Vagina (tissue), 2 donors: ENCODE data around the gene SPIN1.

Source experiments
- CTCF ChIP-seq, 3 experiments: fragments of 450-650 bp in 2 of 3; fragments of 200-600 bp in 1 of 3; sonication (generic) in 1 of 3; IDR thresholded peaks; one replicate each; pipeline ENCODE4 v1.5.1; 2017 to 2019; ENCODE audit warnings: antibody characterized with exemption in 3 of 3, mild to moderate bottlenecking in 2 of 3, moderate library complexity in 2 of 3
- POLR2A ChIP-seq, 2 donors: fragments of 450-650 bp; IDR thresholded peaks; one replicate each; pipeline ENCODE4 v1.6.1; 2017; ENCODE audit warnings: antibody characterized with exemption in 2 of 2, mild to moderate bottlenecking in 2 of 2, moderate library complexity in 2 of 2
- POLR2AphosphoS5 ChIP-seq, 2 donors: sonication (generic); formaldehyde crosslinking; IDR thresholded peaks; one replicate each; pipeline ENCODE4 v1.9.0; 2017; ENCODE audit warnings: antibody characterized with exemption in 2 of 2, mild to moderate bottlenecking in 2 of 2, low read depth in 1 of 2; ENCODE audit not compliant: insufficient read depth in 1 of 2

GRCh38 chr9:88379352-88379751 lies 8.9 kb upstream of the SPIN1 start:
- TF ChIP-seq CTCF (IDR thresholded peaks at IDR 0.05) (no peak), POLR2AphosphoS5 (IDR thresholded peaks at IDR 0.05; ENCODE audit: insufficient read depth in 1 of 2, low read depth in 1 of 2) (no peak), POLR2A (IDR thresholded peaks at IDR 0.05) (no peak)
